Hematopoietic multipotent progenitor cell treated with erythropoietin and hydrocortisone succinate and interleukin-3 and kit ligand, for 15 days (in vitro differentiated cells): ENCODE data around the gene TPSAB1.
"Not testable (repeated sequence)": the region's sequence is repeated elsewhere in the genome, so short reads cannot be mapped to it uniquely, and the experiment has no call there.

Experiments
- DNase-seq: peaks from one replicate; pipeline ENCODE4 v3.0.0-alpha.2; 2015; ENCODE audit warnings: low spot score

The TPSAB1 gene

DNA sequence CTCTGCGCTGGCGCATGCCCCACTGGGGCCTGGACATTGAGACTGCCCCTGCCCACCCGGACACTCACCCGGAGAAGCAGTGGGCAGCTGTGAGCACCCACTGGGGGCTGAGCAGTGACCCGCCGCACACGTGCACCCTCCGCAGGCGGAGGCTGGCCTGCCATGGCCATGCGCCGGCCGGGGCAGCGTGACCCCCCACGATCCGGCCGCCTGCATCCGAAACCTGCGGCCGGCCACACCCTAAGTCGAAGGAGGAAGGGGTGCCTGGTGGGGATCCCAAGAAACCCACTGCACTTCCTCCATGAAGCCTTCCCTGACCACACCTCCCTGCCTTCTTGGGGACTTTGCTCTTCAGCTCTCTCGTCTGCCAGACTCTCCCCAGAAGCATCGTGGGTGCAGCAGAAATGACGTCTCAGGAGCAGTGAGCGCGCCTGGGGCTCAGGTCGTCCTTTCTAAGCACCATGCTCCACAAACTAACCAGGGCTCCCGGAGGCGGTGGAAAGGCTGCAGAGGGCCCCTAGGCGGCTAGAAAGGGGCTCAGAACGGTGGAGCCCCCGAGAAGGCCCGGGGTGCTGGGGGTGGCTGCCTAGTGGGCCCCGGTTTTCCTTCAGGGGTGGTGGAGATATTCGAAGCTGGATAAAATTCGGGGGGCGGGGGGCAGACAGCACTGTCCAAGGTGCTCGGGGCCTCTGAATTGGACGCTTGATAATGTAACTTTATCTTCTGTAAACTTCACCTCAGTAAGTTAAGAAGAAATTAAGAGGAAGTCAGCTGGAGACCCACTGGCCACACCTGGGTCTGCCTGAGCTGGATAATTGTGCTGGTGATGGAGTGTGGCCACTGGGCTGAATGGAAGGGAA lies 16.9 kb upstream of the TPSAB1 start:
- no peak for DNase-seq

GRCh38 chr16:1224558-1224957 lies 15.9 kb upstream of the TPSAB1 start:
- DNase-seq, result no peak

DNA sequence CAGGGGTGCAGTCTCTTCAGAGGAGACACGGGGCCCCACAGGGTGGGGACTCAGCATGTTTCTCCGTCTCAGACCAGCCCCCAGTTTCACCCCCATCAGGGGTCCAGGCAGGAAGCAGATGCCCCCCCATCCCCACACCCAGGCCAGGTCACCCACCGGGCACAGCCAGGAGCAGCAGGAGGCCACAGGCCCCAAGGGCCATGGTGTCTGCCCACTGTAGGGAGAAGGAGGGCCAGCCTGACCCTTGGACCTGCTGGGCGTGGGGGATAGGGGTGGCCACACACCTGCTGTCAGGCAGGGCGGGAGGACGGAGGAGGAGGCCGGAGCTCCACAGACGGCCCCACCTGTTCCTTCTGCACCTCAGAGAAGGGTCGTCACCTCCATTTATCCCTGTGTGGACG lies 15.5 kb upstream of the TPSAB1 start, which contains the start of gene TPSG1:
TPSG1 (minus strand) TSS at position 218 of the 401 bp plus-strand sequence; CDS start at position 202, 16 bp downstream.
- DNase-seq, result no peak

GRCh38 chr16:1225728-1226311 lies 14.7 kb upstream of the TPSAB1 start:
- not testable (repeated sequence) for DNase-seq

DNA sequence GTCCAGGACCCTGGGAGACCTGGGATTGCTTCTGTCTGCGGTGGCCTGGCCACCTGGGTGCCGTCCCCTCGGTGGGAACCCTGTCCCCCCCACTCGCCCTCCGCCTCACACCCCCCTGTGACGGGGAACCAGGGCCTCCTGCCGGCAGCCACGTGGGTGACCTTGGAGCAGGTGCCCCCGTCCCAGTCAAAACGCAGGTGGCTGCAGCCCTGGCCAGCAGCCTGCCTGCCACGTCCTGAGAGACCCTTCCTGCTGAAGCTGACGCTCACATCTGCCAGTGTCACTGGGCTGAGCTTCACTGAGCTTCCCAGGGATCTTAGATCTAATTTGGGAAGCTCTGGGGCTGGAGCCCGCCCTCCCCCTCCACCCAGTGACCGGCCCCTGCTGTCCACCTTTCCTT lies 13.8 kb upstream of the TPSAB1 start:
- DNase-seq, result not testable (repeated sequence)

DNA sequence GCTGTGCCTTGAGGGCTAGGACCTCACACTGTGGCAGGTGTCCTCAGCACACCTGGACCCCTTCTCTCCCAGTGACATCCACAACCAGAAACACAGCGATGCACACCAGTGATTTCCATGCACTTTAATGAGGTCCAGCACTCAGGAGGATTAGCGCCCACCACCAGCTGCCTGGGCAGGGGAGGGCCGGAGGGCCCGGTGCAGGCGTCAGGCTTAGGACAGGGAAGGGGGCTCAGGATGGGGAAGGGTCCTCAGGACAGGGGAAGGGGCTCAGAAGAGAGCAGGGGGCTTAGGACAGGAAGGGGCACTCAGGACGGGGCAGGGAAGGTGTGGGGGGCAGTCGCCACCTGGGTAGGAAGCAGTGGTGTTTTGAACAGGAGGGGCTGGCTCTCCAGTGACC lies 12.3 kb upstream of the TPSAB1 start:
- not testable (repeated sequence) for DNase-seq

GRCh38 chr16:1229476-1229875 lies 11.0 kb upstream of the TPSAB1 start:
- not testable (repeated sequence) for DNase-seq

GRCh38 chr16:1230084-1230470 lies 10.4 kb upstream of the TPSAB1 start, which contains the start of gene TPSB2:
Gene TPSB2, minus strand, starts transcription at chr16:1230184. Its CDS starts 233 bp downstream, at chr16:1229951.
- not testable (repeated sequence) for DNase-seq

DNA sequence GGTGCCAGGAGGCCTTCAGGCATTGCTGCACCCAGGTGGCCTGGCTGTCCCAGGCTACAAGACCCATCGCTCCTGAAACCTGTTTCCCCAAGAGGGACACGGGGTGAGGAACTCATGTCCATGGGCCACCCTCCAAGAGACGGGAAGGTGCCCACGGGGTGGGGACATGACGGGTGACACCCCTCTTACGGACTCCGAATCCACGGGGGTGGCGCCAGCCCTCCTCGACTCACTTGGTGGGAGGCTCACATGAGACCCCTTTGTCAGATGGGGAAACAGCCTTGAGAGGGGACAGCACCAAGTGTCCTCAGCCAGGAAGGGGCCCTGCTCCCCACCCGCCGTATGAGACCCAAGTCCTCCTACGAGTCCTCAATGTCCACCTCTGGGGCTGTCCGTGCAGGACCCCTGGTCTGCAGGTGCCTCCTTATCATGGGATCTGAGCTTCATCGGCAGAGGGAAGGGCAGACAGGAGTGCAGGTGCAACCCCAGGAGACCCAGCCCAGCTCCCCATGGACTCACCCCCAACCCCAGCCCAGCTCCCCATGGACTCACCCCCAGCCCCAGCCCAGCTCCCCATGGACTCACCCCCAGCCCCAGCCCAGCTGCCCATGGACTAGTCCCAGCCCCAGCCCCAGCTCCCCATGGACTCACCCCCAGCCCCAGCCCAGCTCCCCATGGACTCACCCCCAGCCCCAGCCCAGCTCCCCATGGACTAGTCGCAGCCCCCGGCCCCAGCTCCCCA lies 9.9 kb upstream of the TPSAB1 start:
- DNase-seq, result not testable (repeated sequence)

DNA sequence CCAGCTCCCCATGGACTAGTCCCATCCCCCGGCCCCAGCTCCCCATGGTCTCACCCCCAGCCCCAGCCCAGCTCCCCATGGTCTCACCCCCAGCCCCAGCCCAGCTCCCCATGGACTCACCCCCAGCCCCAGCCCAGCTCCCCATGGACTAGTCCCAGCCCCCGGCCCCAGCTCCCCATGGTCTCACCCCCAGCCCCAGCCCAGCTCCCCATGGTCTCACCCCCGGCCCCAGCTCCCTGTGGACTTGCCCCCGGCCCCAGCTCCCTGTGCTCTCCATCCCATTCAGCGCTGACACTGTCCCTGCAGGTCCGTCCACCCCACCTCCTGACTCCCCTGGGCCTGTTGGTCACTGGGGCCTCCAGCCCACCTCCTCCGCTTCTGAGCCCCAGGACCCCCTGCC lies 9.2 kb upstream of the TPSAB1 start:
- not testable (repeated sequence) for DNase-seq

GRCh38 chr16:1232049-1232748 lies 8.3 kb upstream of the TPSAB1 start:
- not testable (repeated sequence) for DNase-seq

DNA sequence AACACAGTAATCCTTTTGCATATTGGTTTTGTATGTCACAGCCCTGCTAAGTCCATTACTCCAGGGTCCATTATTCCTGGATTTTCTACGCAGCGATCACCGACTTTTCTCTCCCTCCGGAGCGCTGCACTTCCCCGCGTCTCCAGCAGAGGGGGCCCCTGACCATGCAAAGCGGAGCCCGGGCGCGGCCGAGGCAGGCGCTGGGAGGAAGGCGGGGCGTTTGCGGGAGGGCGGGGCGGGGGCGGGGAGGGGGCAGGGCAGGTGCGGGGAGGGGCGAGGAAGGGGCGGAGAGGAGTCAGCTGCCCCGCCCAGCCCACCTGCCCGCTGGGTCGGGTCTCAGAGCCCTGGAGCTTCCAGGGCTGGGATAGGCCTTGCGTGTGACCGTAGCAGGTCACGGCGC lies 3.8 kb upstream of the TPSAB1 start:
- not testable (repeated sequence) for DNase-seq

DNA sequence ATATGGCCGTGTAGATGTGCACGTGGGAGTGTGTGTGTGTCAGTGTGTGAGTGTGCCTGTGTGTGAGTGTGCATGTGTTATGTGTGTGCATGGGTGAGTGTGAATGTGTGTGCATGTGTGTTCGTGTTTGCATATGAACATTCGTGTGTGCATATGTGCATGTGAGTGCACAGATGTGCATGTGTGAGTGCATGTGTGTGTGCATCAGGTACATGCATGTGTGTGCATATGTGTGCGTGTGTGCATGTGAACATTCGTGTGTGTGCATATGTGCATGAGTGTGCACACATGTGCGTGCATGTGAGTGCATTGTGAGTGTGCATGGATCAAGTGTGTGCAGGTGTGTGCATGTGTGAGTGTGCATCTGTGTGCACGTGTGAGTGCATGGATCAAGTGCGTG lies 2.5 kb upstream of the TPSAB1 start:
- no peak for DNase-seq

GRCh38 chr16:1238909-1239308 lies 1.6 kb upstream of the TPSAB1 start:
- DNase-seq, result not testable (repeated sequence)

GRCh38 chr16:1239575-1239974 lies 930 bp upstream of the TPSAB1 start:
- not testable (repeated sequence) for DNase-seq

GRCh38 chr16:1241081-1241480 lies 576 bp downstream of the TPSAB1 start:
- DNase-seq, result not testable (repeated sequence)

DNA sequence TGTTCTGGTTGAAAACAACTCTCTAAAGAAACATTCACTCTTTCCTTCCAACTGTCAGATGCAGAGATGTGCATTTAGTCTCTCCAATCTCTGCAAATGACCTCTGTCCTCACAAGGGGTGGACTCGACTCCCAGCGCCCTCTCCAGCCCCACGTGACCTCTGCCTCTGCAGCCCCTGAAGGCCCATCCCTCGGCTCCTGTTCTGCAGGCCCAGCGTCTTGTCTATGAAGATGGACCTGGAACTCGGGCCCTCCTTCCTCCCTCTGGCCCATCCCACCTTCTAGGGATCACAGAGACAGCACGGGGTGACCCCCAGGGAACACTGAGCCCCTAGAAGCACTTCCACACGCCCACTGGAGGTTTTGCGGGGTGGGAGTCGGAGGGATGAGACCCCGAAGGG lies 2.9 kb downstream of the TPSAB1 start:
- DNase-seq, result not testable (repeated sequence)

DNA sequence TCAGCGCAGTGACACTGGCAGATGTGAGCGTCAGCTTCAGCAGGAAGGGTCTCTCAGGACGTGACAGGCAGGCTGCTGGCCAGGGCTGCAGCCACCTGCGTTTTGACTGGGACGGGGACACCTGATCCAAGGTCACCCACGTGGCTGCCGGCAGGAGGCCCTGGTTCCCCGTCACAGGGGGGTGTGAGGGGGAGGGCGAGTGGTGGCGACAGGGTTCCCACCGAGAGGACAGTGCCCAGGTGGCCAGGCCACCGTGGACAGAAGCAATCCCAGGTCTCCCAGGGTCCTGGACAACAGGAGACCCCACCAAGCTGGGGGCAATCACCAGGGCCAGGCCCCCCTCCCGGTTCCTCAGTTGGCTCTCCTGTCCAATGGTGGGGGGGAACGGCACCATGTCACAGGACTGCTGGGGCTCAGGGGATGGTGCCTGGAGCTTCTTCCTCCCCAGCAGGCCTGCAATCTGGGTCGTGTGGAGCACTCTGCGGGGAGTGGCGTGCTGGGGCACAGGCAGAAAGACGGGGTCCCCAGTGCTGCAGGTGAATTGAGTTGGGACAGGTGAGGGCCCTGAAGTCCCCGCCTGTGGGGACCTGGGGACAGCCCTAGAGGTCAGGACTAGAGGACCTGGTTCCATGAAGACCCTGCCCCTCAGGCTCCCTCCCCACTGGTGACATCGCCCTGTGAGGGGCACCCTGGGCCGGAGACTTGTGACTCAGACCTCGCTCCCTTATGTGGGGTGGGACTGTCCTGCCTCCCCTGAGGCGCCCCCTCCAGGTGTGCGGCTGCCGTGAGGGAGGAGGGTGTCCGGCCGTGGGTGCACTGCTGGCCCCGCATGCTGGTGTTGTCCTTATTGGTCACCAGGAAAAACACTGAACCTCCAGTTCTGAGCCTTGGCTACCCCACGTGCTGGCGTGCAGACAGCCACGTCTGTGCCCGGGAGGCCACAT lies 3.7 kb downstream of the TPSAB1 start:
- not testable (repeated sequence) for DNase-seq

GRCh38 chr16:1244881-1245280 lies 4.4 kb downstream of the TPSAB1 start:
- no peak for DNase-seq

- no peak for DNase-seq
Measured at GRCh38 chr16:1245452-1246020, 5.0 kb downstream of the TPSAB1 start.
